Stimulated activated CD8-positive, alpha-beta memory T cell treated with anti-CD3 and anti-CD28 coated beads, Interleukin-4, amount 100 ng/mL, for 24 hours (primary cell): Measurements from ENCODE around the gene PEX14.

Experiments used
- DNase-seq: peaks from one replicate; pipeline ENCODE4 v3.0.0-alpha.2; 2020; ENCODE audit warnings: low read depth

The PEX14 gene

DNA sequence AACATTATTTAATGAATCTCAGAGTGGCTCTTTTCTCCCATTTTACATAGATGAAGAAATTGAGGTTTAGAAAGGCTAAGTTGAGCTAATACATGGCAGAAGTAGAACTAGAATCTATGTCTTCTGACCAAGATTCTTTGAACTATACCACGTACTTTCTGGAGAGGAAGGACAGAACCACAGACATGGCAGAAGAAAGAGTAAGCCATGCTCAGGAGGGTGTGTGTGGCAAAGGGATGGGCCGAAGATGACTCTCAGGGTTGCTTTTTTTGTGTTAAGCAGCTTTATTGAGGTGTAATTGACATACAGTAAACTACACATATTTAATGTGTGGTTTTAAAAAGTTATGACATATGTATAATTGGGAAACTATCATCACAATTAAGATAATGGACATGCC, 69.5 kb downstream of the PEX14 start:
- DNase-seq = no peak

DNA sequence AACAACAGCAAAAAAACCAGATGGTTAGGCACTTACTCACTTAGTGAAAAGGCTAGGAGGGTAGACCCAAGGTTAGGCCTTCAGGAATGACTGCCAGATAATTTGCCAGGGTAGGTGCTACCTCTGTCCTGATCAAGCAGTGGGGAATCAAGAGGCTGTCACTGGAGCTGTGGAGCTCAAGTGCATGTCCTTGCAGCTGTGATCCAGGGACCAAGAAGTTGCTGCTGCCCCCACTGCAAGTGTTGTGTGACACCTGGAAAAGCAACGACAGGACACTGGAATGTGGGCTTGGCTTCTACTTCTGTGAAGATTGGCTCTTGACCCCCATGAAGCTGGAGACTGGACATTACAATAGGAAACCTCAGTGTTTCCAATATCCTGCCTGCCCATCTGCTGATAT, 72.1 kb downstream of the PEX14 start:
- DNase-seq = no peak

DNA sequence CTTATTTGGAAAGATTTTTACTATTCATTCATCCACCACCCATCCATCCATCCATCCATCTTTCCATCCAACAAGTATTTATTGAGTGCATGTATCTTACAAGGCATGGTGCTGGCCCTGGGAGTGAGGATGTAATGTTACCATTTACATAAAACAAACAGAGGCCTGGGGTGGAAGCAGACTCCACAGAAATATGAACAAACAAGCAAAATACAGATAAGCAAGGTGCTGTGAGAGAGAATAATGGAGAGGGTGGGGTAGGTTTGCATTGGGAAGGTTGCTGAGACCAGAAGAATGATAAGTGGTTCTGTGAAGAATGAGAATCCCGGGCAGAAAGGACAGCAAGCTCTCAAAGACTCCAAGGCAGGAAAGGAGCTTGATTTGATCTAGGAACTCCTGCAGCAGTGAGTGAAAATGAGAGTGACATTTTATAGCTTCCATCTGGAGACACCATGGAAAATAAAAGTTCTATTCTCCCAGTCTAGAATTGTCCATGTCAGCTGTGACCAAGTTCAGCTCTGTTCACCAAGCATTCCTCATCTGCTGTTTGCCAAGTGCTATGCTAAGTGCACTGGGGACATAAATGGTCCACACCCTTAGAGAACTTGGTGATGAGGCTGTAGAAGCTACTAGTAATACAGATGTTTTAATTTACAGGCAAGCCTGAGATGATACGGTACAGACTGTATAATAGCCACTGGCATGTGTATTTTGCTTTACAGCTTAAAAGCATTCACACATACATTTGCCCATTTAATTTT, 75.3 kb downstream of the PEX14 start:
- no peak for DNase-seq

DNA sequence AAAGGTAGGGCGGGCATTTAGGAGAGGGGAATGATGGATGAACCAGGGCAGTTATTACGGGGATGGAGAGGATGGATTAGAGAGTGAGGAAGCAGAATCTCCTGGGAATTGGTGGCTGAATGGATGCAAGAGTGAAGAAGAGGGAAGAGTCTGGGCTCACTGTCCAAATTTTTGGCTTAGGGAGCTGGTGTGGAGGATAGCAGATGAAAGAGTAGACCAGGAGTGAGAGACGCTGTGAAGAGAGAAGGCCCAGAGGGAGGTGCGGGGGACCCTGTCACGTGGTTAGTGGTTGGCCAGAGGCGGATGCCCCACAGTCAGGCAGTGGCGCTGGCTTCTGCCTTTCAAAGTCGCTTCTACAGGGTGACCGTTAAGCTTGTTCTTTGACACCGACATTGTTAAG, 78.4 kb downstream of the PEX14 start:
- no peak for DNase-seq

DNA sequence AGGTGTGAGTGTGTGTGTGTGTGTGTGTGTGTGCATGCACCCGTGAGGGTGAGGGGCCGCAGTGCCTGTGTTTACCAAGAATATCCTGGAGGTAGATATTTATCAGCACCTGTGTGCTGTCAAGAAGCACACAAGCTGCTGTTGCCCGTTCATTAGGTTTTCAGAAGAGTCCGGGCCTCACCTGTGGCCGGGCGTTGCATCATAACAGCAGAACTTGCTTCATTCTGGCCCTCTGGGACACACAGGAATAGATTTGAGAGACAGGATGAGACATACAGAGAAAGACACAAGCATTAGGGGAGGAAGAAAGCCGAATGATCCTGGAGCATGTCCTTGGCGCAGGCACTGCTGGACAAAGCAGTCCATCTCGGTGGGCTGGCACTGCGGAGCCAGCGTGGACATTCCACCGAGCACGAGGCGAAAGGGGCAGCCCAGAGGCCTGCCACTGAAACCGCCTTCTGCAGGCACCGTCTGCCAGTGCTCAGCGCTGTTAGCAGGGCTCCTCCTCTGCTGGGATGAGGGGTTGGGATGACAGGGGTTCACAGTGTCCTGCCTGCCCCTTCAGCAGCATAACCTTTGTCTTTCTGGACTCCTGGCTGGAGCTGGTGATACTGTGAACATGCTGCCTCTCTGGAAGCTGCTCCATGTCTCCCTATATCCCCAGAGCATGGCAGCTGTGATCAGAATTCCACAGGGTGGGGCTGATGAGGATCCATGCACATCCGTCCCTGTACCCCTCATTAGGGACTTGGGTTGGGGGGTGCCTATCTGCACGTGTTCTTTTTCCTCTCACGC, 81.1 kb downstream of the PEX14 start:
- no peak for DNase-seq

DNA sequence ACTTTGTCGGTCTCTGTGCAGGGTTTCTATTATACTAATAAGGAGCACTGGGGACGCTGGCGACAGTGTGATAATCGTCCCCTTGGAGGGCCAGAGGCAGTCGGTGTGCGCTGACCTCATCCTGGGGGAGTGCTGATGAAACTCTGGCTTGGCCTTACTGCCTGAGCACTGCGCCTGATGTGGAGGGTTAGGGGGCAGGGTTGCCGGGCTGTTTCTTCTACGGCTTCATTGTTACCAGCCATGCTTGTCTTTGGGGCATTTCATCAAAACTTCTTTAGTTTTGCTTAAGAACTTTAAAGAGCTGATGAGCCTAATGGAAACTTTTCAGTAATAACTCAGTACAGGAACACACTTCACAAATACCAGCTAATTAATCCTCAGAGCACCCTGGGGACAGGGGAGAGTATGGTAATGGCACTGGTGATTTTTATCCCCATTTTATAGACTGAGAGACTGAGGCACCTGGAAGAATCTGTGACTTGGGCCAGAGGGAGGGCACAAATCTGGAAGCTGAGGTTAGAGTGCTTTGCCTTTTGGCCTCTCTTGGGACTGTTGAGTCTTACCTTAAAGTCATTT, 81.8 kb downstream of the PEX14 start:
- DNase-seq = no peak

DNA sequence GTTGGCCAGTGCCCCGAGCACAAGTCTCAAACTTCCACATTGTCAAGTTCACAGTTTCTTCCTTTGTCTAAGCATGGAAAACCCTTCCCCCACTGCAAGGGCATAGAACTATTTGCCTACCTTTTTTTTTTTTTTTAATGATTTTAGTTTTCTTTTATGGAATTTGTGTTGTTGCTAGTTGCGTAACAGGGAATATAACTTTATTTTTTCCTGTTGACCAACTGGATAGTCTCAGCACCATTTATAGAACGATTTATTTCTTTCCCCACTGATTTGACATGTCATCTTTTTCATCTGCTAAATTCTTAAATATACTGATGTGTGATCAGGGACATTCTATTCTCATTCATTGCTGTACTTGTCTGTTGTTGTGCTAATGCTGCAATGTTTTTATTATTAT, 83.0 kb downstream of the PEX14 start:
- DNase-seq = no peak

DNA sequence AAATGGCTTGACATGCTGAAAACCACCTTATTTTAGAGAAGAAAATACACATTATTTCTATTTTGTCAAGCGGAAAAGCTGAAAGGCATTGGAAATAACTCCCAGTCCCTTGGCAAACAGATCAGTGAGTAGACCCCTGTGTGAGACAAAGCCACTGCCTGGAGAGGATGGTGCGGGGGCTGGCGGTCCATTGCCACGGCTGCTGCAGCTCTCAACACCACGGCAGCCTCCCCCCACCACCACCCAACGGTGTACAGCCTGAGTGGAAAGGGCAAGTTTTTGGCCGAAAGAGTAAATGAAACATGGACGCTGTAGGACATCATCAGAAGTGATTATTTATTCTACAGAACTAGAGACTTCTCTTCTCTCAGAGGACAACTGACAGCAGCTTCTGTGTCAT, 84.6 kb downstream of the PEX14 start:
- DNase-seq = no peak

DNA sequence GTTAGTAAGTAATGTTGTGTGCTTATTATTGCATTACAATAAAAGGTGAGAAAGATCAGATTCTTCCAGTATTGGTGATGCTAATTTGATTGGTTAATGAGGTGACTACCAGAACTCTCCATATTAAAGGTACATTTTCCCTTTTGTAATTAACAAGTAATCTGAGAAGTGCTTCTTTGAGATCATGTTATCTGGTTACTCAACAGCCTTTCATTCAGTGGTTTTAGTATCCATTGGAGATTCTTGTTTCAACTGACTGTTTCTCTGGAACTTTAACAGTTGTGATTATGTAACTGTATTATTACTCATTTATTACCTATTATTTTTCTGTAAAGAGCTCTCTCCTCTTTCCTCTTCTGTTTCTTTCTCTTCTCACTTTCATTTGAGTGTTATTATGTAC, 86.7 kb downstream of the PEX14 start:
- DNase-seq = no peak

DNA sequence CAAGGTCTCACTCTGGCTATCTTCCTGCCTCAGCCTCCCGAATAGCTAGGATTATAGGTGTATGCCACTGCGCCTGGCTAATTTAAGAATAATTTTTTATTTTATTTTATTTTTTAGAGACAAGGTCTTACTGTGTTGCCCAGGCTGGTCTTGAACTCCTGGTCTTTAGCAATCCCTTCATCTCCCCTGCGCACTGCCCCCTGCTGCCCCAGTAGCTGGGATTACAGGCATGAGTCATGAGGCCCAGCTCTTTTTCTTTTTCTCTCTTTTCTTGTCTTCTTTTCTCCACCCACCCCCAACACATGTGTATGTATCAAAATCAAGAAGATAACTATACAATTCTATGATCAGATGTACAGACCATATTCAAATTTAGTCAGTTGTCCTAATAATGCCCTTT, 87.2 kb downstream of the PEX14 start:
- DNase-seq = no peak

DNA sequence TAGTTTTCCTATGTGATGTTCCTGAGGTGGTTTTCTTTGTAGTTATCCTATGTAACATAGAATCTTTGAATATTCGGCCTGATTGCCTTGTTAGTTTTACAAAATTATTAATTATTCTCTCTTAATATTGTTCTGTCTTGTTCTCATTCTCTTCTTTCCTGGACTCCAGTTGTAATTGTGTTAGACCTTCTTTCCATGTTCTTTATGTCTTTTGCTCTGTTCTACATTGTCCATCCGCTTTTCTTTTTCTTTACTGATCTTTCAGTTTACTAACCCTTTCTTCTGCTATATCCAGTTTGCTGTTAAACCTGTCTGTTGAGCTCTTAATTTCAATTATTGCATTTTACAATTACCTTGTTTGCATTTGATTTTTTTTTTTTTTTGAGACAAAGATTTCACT, 89.3 kb downstream of the PEX14 start:
- DNase-seq = no peak

DNA sequence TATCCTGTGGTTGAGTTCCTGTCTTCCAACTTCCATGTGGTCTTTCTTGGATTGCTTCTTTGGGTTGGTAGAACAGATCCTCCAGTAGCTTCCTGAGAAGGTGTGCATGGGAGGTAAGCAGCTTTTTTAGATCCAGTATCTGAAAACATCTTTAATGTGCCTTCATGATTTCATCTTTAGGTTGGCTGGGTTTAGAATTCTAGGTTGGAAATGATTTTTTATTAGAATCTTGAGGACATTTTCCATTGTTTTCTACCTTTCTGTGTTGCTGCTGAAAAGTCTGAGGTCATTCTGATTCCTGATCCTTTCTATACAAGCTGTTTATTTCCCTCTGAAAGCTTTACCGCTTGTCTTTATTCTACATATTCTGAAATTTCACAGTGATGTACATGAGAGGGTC, 94.8 kb downstream of the PEX14 start:
- DNase-seq = no peak

DNA sequence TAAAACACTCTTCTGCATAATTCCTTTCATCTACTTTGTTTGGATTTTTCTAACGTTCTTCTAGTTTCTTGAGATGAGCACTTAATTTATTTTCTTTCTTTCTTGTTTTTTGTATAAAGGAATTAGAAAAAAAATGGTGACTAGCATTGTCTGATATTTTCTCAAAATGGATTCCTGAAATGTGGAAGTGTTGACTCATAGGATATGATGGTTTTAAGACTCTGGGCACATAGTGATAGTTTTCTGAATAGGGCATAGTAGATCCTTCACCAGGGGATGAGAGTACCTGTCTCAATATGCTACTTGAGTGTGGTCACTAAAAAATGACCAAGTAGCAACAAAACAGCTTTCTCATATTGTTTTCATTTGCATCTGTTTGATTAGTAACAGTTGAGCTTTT, 100.9 kb downstream of the PEX14 start:
- DNase-seq = no peak

DNA sequence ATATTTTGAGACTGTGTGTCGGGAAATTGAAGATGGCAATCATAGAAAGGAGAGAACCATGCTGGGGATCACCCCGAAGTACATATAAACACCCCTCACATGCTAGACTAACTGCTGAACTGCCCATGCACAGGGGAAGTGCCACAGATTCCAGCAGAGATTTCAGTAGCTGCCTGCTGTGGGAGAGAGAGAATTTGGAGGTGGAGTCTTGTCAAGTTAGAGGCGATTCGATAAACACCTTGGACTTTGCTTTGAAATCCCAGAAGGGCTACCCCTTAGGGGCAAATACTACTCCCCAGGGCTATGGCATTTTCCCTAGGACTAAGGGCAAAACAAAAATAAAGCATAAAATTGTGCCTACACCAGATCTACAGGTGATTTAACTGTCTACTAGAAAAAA, 103.3 kb downstream of the PEX14 start:
- no peak for DNase-seq

DNA sequence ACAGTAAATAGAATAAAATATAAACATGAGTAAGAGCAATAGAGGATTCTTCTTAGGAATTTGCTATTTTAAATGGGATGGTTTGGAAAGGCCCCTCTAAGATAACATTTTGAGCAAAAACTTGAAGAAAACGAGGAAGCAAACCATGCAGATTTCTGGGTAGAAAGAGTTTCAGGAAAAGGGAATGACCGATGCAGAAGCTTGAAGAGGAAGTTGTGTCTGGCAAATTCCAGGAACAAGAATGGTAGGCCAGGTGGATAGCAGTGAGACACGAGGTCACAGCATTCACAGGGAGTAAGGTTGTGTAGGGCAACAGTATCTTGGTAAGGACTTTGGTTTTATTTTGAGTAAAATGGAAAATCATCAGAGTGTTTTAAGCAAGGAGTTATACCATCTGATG, 108.9 kb downstream of the PEX14 start:
- DNase-seq = no peak

DNA sequence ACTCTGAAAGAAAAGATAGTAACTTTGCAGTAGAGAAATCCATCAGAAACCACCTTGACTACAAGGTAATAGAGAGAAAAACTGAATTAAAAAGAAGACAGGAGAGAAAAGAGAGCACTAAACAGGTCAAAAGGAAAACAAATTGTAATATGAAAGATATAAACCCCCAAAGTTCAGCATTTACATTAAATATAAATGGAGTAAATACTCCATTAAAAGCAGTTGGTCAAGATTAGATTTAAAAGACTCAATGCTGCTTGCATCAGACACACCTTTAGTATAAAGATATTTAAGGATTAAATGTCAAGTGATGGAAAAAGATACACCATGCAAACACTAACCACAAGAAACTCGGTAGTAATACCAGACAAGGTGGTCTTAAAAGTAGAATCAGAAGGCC, 110.5 kb downstream of the PEX14 start:
- no peak for DNase-seq

DNA sequence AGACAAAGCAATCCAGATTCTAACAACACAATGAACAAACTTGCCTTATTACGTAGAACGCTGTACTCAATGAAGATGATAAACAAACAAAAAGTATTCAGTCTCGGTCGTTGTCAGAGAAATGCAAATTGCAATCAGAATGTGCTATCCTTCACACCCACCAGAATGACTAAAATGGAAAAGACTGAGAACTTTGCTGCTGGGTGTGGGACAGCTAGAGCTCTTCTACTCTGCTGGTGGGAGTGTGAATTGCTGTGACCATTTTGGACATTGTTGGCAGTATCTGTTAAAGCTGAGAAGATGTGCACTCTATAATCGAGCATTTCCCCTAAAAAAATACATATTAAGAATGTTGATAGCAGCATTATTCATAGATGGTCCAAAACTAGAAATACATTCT, 111.4 kb downstream of the PEX14 start:
- no peak for DNase-seq

DNA sequence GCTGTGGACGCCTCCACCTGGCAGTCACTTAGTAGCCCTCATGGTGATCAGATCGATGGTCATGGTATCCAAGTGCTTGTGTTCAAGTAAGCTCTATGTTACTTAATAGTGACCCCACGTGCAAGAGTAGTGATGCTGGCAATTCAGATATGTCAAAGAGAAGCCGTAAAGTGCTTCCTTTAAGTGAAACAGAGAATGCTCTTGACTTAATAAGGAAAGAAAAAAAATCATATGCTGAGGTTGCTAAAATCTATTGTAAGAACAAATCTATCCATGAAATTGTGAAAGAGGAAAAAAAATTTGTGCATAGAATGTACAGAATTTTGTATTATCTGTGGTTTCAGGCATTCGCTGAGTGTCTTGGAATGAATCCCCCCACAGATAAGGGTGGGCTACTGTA, 113.9 kb downstream of the PEX14 start:
- no peak for DNase-seq

DNA sequence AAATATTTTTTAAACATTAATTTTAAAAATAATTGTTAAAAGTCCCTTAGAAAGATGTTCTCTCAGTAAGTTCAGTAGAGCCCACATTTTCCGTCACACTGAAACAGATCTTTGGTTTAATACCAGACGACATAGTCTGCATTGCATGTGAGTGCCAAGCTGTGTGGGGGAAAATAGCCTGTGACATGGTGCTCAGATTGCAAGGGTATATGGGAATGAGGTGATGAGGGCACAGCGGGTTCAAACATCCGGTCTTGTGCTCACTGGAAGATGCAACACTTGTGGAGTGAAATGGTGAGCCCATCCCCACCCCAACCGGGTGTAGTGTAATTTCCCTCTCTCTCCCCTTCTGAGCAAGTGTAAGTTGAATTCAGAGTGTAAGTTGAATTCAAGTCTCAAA, 114.3 kb downstream of the PEX14 start:
- DNase-seq = no peak

DNA sequence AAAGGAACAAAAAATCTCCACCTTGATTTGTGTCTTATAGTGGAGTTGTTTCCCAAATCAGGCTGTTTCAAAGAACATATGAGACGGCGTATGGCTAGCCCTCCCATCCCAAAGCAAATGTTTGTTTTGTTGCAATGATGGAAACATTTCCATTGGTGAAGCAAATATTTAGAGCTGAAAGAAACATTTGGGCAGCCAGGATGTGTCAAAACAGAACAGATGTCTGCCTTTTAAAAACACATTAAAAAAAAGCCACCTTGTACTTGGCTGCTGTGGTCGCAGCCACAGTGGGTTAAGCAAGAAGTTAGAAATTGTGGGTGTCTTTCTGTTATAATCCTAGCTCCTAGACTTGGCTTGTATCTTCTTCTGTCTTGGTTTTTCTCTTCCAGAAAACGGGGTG, 116.3 kb downstream of the PEX14 start:
- no peak for DNase-seq

DNA sequence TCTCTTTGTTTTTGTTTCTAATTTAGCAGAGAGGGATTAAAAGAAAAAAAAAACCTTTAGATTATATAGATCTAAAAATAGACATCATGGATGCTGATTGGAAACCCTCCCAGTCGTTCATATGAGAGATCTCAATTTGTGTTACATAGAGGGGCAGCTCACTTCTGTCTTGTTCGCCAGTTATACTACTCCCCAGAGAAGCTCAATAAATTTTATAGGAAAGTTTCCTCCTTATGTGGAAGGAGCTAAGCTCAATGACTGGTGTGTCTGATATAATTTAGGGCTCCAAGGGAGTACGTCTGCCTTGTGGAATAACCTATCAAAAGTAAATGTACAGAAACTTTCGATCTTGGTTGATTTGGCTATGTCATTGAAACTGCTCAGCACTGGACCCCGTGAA, 117.6 kb downstream of the PEX14 start:
- DNase-seq = no peak

DNA sequence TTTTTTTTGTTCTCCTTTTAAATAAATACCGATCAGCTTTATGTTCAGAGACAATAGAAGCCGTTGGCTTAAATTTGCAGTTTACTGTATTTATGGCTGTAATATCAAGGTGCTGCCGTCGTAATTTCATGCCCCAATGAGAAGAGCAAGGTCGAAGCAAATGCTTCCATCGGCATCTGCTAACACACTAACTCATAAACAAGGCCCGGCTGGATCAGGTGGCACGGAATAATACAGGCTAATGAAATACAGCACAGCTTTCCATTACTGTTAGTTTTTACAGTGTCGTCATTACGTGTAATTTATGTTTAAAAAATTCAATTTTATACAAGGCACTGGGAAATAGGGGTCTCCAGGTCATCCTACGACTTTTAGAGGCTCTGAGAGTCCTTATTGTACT, 119.0 kb downstream of the PEX14 start:
- DNase-seq = no peak

DNA sequence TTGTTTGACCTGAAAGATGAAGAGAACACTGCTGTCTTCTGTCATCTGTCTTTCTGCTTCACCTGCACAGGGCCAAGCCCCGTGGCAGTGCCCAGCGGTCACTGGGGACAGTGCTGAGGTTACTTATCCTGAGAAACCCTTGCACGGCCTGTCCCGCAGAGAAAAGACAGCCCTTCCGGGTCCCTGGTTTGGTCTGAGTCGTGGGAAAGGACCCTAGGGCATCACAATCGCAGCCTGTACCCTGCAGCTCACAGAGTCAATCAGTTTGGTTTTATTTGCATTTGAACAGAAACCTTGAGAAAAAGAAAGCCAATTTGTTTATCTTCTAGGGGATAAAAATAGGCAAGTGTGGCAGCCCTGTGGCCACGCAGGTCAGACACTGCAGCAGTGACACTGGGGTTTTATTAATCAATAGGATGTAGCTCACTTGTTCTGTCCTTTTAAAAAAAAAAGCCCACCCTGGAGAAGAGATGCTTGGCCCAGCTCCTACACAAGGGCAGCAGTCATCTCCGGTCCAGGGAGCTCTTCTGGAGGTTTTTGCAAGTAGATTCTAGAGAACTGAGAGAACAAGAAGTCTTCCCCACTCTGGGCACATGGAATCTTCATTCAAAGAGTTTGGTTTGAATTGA, 120.0 kb downstream of the PEX14 start:
- DNase-seq = no peak
